NCI-H2227 (cell line): ENCODE measurements around the gene CHCHD6.

Experiments
- DNase-seq: peaks from one replicate; lab custom pipeline; 2025; ENCODE audit not compliant: unreplicated experiment; lab: John Stamatoyannopoulos, UW

The CHCHD6 gene

DNA sequence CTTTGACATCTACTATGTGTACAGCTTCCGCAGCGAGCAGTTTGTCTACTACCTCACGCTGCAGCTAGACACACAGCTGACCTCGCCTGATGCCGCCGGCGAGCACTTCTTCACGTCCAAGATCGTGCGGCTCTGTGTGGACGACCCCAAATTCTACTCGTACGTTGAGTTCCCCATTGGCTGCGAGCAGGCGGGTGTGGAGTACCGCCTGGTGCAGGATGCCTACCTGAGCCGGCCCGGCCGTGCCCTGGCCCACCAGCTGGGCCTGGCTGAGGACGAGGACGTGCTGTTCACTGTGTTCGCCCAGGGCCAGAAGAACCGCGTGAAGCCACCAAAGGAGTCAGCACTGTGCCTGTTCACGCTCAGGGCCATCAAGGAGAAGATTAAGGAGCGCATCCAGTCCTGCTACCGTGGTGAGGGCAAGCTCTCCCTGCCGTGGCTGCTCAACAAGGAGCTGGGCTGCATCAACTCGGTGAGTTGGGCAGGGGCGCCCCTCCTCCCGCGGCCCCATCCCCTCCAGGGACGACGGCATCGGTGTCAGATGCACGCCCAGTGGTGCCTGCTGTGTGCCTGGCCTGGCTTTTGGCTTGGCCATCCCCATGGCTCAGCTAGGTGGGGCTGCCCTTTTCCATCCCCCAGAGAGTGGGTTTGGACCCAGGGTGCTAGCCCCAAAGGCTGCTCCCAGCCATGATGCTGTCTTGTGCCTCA lies 285.4 kb downstream of the CHCHD6 start:
- DNase-seq = no peak

DNA sequence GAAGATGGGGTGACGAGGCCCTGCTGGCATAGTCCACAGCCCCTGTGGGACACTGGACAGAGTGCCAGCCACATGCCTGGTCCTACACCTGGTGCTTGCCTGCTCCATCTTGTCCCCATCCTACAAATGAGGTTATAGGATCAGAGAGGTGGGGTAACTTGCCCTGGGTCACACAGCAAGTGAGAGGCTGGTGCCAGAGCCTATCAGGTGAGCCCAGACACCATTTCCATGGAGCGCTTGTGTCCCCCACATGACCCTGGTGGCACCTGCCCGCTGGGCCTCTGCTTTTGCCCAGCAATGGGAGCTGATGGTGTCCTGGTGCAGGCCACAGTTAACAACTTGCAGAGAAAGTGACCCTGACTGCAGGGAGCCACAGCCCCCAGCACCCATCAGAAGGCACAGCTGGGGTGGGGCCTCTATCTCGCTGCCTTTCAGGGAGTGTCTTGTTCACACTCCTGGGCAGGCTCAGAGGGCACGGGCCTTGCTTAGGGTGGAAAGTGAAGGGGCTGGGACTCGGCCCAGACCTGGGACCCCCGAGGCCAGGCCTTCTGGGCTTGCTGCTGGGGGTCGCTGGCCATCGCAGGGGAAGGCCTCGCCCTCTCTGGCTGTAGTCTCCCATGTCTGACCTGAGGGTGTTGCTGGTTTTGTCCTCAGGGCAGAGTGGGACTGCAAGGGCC lies 286.1 kb downstream of the CHCHD6 start:
- no peak for DNase-seq

DNA sequence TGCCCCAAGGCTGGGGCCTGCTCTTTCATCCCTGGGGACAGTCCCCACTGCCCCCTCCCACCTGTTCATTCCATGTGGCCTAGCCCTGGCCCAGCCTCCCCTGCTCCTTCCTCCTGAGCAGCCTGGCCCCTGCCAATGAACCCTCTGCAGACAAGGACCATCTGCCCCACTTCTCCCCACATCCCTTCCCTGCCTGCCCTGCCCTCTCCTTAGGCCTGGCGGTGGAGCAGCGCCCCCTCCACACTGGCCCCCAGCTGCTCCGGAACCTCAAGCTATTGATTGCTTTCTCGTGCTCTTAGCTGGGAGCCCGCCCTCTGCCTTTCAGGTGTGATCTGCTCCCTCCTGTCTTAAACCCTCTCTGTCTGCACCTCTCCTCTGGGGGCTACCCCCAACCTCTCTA lies 286.9 kb downstream of the CHCHD6 start:
- no peak for DNase-seq

- DNase-seq = no peak
These were observed 287.5 kb downstream of the CHCHD6 start for GRCh38 chr3:126991366-126992200.

DNA sequence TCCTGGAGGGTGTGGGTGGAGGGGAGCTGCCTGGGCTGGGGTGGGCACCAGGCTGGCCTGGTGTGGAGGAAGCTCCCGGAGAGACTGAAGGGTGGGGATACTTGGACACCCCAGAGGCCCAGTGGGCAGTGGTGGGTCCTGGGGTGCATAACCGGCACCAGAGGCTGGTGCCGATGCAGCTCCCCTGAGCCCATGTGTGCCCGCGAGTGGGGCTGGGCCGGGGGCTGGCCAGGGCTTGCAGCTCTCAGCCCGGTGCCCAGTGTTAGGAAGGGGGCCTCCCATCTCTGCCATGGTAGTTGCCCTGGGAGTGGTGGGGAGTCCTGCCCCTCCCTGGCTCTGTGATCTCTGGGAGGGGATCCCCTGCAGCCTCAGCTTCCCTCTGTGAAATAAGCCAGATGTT lies 288.2 kb downstream of the CHCHD6 start:
- no peak for DNase-seq

DNA sequence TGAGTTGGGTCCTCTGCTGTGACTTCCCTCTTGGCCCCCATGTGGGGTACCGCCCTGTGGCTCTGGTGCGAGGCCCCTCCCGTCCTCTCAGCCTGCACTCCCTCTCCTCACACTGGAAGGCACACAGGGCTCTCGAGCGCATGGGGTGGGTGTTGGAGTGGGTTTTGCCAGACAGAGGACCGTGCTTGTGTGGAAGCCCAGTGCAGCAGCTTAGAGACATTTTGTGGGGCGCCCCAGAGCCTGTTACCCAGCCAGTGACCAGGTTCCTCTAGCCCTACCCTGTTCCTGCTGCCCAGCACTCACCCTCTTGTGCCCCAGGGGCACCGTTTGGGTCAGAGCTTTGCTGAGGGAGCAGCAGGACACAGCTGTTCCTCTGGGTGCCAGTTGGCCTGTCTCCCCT lies 288.7 kb downstream of the CHCHD6 start:
- no peak for DNase-seq

DNA sequence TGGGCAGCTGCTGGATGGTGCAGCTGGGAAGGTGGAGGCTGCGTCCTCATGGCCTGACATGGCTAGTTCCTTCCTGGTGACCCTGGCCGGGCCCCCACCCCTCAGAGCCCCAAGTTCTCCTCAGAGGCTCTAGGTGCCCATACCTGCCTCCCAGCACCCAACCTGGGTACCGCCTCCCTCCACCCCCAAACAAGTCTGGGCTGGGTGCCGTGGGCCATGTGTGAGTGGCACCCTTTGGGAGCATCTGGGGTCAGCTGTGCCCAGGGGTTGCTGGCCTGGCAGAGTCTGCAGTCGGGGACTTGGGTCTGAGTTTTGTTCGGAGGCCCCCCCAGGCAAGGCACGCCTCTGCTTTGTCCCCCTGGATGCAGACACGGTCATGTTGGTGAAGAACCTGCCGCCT lies 289.4 kb downstream of the CHCHD6 start:
- no peak for DNase-seq

DNA sequence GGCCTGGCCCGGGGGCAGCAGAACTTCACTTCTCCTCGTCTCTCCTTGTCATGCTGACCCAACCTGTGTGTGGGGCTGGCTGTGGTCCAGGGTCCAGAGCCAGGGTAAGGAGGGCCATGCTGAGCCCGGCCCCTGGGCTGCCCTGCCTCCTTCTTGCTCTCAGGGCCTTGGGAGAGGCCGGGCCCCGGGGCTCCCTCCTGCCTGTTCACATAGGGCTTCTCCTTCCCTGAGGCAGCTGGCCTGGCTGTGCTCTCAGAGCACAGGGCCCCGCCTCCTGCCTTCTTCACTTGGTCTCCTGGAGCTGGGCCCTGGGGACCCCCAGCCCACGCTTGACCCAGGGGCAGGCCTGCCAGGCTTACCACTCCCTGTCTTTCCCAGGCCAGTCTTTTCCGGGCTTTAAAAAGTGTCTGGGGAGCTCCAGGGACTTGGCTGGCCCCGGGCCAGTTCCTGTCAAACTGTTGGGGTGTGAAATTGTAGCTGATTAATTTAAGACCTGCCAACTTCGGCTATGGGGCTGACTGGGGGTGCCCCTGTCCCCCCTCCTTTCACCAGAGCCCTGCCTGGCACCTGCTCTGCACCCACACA lies 290.7 kb downstream of the CHCHD6 start:
- DNase-seq = no peak

GRCh38 chr3:126995254-126995780 lies 291.3 kb downstream of the CHCHD6 start:
- no peak for DNase-seq

DNA sequence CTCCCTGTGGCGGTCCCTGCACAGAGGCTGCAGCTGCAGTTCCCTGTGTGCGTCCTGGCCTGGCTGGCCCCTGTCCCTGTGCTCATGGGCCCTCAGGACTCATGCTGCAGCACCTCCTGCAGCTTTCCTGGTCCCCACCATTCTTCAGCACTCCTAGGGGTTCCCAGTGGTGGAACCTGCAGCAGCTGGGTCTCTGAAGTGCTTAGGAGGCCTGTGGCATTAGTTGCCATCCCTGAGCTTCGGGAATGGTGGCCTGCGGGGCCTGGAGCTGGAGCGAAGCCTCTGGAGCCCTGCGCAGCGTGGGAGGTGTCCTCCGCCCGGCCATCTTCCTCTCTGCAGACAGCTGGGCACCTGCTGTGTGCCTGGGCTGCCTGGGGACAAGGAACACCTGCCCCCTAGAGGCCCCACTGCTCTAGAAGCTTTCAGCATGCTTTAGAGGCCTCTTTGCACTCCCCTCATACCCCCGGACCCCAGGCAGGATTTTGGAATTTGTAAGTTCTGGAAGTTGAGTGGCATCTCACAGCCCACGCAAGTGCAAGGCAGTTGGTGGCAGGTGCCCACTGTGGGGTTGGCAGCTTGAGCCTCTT lies 292.0 kb downstream of the CHCHD6 start:
- DNase-seq = no peak

- no peak for DNase-seq
These were observed 292.9 kb downstream of the CHCHD6 start for GRCh38 chr3:126996905-126997304.

GRCh38 chr3:126997455-126998038 lies 293.5 kb downstream of the CHCHD6 start:
- no peak for DNase-seq

DNA sequence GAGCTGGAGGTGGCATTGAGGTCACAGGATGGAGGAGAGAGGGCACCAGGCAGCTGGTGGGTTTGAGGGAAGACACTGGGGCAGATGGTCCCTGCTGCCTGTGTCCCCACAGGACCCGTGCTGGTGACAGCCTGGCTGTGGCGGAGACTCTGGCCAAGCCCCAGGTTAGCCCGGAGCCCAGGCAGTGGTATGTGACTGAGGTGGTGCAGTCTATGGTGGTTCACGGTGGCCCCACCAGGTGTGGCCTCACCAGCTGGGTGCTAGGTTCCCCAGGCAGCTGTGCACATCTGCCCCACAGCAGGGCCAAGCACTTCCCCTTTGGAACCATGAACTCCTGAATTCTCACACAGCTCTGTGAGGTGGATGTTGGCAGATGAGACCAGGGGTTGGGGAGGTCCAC lies 294.3 kb downstream of the CHCHD6 start:
- no peak for DNase-seq

DNA sequence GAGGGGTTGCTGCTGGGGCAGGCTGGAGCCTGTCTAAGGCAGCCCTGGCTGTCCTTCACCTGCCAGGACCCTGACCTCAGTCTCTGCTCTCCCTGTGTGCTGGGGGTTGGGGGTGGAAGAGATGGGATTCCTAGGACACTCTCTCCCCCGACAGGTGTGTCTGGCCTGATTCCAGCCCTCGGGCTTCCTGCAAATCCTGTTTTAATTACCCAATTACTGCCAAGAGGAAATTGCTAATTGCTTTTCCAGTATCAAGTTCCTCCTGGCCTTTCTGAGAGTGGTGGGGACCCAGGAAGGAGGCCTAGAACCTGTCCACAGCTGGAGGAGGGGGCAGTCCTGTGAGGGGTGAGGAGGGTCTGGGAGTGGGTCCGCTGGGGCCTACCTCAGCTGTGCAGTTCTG lies 294.7 kb downstream of the CHCHD6 start:
- DNase-seq = no peak

DNA sequence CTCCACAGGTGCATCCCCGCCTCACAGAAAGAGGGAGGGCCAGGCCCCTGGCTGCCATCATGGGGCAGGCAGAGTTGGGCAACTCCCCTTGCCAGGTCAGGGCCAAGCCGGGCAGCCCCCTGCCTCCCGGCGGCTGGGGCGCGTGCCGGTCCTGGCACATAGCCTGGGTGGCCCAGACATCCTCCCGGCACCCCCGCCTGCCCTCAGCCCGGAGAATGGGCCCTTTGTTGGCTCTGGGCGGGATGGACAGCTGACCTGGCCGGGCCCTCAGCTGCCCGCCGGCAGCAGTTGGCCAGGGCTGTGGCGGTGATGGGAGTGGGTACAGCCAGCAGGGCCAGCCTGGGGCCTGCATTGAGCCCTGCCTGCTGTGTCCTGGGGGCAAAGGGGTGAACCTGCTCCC lies 295.3 kb downstream of the CHCHD6 start:
- DNase-seq = no peak

DNA sequence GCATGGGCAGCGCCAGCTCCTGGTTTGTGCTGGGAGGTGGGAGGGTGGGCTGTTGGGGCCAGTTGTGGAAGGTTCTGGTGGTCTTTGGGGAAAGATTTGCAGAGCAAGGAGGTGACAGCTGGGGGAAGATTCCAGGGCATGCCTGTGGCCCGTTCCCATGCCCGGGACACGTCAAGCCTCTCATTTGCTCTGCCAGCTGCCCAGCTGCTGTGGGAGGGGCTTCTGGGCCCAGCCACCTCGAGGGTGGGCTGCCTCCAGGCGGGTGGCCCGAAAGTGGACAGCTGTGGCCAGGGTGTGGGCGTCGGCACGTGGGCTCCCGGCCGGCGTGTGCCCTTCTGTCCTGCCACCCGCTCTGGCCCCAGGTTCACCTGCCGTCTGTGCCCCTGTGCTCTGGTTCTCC lies 296.1 kb downstream of the CHCHD6 start:
- no peak for DNase-seq

DNA sequence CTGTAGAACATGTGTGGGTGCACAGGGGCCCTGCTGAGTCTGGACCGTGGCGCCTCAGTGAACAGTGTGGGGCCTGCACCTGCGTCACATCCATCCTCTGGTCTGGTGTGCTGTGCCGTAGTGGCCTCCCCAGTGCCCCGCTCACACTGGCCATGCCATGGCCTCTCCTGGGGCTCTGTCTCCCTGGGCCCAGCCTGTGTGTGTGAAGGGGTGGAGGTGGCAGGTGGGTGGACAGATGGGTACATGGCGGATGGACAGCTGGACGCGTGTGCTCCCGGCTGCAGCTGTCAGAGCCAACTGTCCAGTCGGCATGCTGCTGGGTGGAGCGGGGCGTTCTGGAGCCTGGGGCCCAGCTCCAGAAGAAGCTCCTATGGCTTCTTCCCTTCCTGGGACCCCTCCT lies 296.7 kb downstream of the CHCHD6 start:
- DNase-seq = no peak

- DNase-seq = no peak
These were observed 297.6 kb downstream of the CHCHD6 start for GRCh38 chr3:127001486-127002194.

DNA sequence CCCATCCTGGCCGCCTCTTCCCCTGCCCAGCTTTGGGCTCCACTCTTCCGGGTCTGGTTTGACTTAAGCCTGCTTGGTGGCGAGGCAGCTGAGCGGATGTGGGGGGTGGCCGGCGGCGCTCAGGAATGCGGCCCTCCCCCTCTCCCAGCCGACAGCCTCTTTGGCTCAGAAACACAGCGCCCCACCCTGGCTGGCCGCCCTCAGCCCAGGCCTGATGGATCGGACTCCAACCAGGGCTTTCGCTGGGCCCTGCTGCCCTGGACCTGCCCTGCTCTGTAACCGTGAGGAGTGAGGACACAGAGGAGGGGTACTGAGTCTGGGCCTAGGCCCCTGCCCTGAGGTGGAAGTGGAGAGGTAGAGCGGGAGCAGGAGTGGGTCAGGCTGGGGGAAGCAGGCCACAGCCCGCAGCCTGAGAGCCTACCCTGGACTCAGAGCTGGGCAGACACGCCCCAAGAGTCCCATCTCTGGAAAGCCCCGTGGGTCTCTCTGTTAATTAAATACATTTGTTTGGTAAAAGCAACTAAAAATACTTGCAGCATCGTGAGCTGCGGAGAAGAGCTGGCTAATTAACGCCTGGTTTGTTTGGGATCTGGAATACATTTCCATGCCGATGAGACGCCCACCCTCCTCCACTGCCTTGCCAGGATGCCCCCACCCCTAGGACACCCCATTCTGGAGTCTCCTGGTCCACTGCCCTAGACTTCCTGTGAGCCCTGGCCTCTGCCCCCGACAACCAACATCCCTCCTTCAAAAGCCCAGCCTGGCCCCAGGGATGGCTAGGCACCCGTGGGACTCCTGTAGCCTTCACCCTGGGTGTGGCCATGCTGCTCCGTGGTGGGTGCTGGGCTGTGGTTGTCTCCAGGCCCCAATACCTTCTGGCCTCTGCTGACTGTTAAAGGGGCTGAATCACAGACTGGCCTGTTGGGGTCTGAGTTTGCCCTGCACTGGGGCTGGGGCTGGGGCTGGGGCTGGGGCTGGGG lies 298.4 kb downstream of the CHCHD6 start:
- DNase-seq = no peak
